HCT116 (cell line): ENCODE measurements around the gene ABHD10. TPM values are rescaled to one million over a fixed set of nuclear protein-coding genes. Genes with fewer than 3 reads are reported as not detected.

Experiments
- ATAC-seq: fragments of 200-7000 bp; cut with Tn5 transposase; 2 replicates; pipeline ENCODE4 v1.9.1; 2020; ENCODE audit warnings: mild to moderate bottlenecking, moderate library complexity
- BruUV-seq: library from RNA; stranded (reverse); fragments of 400-500 nt; replicated peaks from 2 replicates; lab custom pipeline; 2021; lab: Mats Ljungman, UMichigan
- CTCF ChIA-PET: fragments of 300-600 bp; sonication (Branson Sonifier 250); formaldehyde crosslinking; loops from one replicate; lab custom pipeline; 2021; ENCODE audit warnings: antibody characterized with exemption; lab: Charles Lee
- POLR2A ChIA-PET: fragments of 300-600, 350-600 bp; sonication (Branson Sonifier 250); formaldehyde crosslinking; loops from one replicate; lab custom pipeline; 2021; ENCODE audit warnings: antibody characterized with exemption; lab: Charles Lee
- RAD21 ChIA-PET, 2 experiments: fragments of 300-600 bp; sonication (Branson Sonifier 250); formaldehyde crosslinking; loops; one replicate each; lab custom pipeline; 2023; ENCODE audit warnings: low total read pairs in 2 of 2; ENCODE audit not compliant: uncharacterized antibody in 2 of 2, unreplicated experiment in 2 of 2, low non-redundant PET in 1 of 2; lab: Charles Lee
- DNase-seq: peaks from one replicate; pipeline ENCODE4 v3.0.0-alpha.2; 2010; ENCODE audit warnings: low read depth, low spot score
- H2AFZ ChIP-seq: fragments of 200-600 bp; shearing (Covaris generic), sonication (generic); 2 replicates; pipeline ENCODE4 v1.6.1; 2017; ENCODE audit warnings: low read depth, mixed run types, mixed read lengths, antibody characterized with exemption, low read length; ENCODE audit not compliant: poor library complexity, severe bottlenecking
- H3K27ac ChIP-seq: 2 replicates; pipeline ENCODE4 v1.5.1; 2012; ENCODE audit warnings: low read depth, low read length
- H3K27me3 ChIP-seq: fragments of 200-600 bp; sonication (generic); 2 replicates; pipeline ENCODE4 v1.6.1; 2016; ENCODE audit warnings: mixed run types, low read length, mixed read lengths; ENCODE audit not compliant: insufficient read depth
- H3K36me3 ChIP-seq, 2 experiments: fragments of 200-500 bp in 1 of 2; fragments of 200-600 bp in 1 of 2; sonication (Bioruptor generic) in 1 of 2; sonication (generic) in 1 of 2; 2 replicates each; pipeline versions ENCODE4 v1.5.1 to v1.6.1; 2014 to 2016; ENCODE audit warnings: low read length in 2 of 2, inconsistent platforms in 1 of 2, mixed read lengths in 1 of 2, mixed run types in 1 of 2; ENCODE audit not compliant: insufficient read depth in 2 of 2, control insufficient read depth in 1 of 2
- H3K4me1 ChIP-seq, 2 experiments: fragments of 200-600 bp in 1 of 2; sonication (generic) in 1 of 2; 2 replicates each; pipeline versions ENCODE4 v1.5.1 to v1.6.1; 2012 to 2017; ENCODE audit warnings: low read length in 2 of 2, inconsistent platforms in 1 of 2, mild to moderate bottlenecking in 1 of 2, mixed read lengths in 1 of 2, mixed run types in 1 of 2, moderate library complexity in 1 of 2; ENCODE audit not compliant: insufficient read depth in 2 of 2, control insufficient read depth in 1 of 2
- H3K4me2 ChIP-seq: fragments of 200-600 bp; sonication (generic); 2 replicates; pipeline ENCODE4 v1.6.1; 2017; ENCODE audit warnings: mixed run types, low read length, mixed read lengths
- H3K4me3 ChIP-seq, 2 experiments: fragments of 200-600 bp in 1 of 2; sonication (generic) in 1 of 2; replicated peaks in 1 of 2; 2 replicates each; pipeline ENCODE4 v1.5.1; 2011 to 2016; ENCODE audit warnings: low read length in 2 of 2, control low read depth in 1 of 2, low read depth in 1 of 2, mild to moderate bottlenecking in 1 of 2, mixed read lengths in 1 of 2, mixed run types in 1 of 2
- H3K79me2 ChIP-seq: fragments of 200-600 bp; sonication (generic); 2 replicates; pipeline ENCODE4 v1.6.1; 2017; ENCODE audit warnings: mild to moderate bottlenecking, mixed run types, low read length, moderate library complexity, mixed read lengths; ENCODE audit not compliant: insufficient read depth
- H3K9ac ChIP-seq: fragments of 200-600 bp; sonication (generic); 2 replicates; pipeline ENCODE4 v1.6.1; 2016; ENCODE audit warnings: low read length, mixed read lengths
- H3K9me2 ChIP-seq: fragments of 200-600 bp; sonication (generic), shearing (Covaris generic); 2 replicates; pipeline ENCODE4 v1.6.1; 2017; ENCODE audit warnings: mixed run types, mild to moderate bottlenecking, moderate library complexity; ENCODE audit not compliant: insufficient read depth
- H3K9me3 ChIP-seq, 2 experiments: fragments of 200-500 bp in 1 of 2; fragments of 200-600 bp in 1 of 2; sonication (Bioruptor generic) in 1 of 2; sonication (generic) in 1 of 2; 2 replicates each; pipeline ENCODE4 v1.6.1; 2014 to 2017; ENCODE audit warnings: low read length in 2 of 2, mixed read lengths in 2 of 2, inconsistent platforms in 1 of 2, low read depth in 1 of 2, mild to moderate bottlenecking in 1 of 2, mixed run types in 1 of 2, moderate library complexity in 1 of 2; ENCODE audit not compliant: control insufficient read depth in 1 of 2, insufficient read depth in 1 of 2
- H4K20me1 ChIP-seq: fragments of 200-600 bp; sonication (generic), shearing (Covaris generic); 2 replicates; pipeline ENCODE4 v1.6.1; 2017; ENCODE audit warnings: mixed run types, mild to moderate bottlenecking, moderate library complexity; ENCODE audit not compliant: insufficient read depth
- CEBPB ChIP-seq: IDR thresholded peaks from 2 replicates; pipeline ENCODE4 v1.6.1; 2012; ENCODE audit warnings: low read depth
- POLR2AphosphoS5 ChIP-seq: IDR thresholded peaks from 2 replicates; pipeline ENCODE4 v1.6.1; 2011; ENCODE audit warnings: mild to moderate bottlenecking, low read depth, low read length, moderate library complexity
- REST ChIP-seq: IDR thresholded peaks from 2 replicates; pipeline ENCODE4 v1.6.1; 2012; ENCODE audit warnings: low read depth
- SIN3A ChIP-seq: IDR thresholded peaks from 2 replicates; pipeline ENCODE4 v1.6.1; 2012; ENCODE audit warnings: low read depth
- SP1 ChIP-seq: IDR thresholded peaks from 2 replicates; pipeline ENCODE4 v1.6.1; 2012; ENCODE audit warnings: low read depth
- ZBTB33 ChIP-seq: IDR thresholded peaks from 2 replicates; pipeline ENCODE4 v1.6.1; 2011; ENCODE audit warnings: mild to moderate bottlenecking, low read length, moderate library complexity; ENCODE audit not compliant: insufficient replicate concordance; ENCODE audit errors: extremely low read depth
- intact Hi-C: fragments of 100-400 bp; cut with micrococcal nuclease; formaldehyde crosslinking; loops from 2 replicates; pipeline ENCODE4 v1.10.0; 2022
- total RNA-seq: library from RNA; stranded (reverse); gene quantifications from one replicate; pipeline ENCODE4 v1.2.1, GENCODE V29; 2021; ENCODE audit not compliant: unreplicated experiment

Gene ABHD10
- total RNA-seq, 1 experiment from 2014 or later, result 295 TPM

DNA sequence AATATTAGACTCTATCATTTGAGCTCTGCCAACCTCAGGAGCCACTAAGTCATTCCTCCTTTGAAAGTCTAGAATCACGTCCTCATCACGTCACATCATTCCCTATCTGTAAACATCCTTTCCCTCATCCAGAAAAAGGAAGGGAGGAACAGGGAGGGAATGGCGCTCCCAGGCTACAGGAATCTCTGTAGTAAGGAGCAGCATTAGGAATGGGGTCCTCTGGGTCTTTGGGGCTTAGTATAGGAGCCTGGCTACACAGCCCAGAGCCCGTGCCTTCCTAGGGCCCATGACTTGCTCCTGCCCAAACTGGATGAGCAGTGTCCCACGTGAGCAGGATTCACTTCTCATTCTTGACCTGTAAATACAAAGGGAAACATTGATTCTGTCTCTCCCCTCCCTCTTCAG is 21.5 kb downstream of the ABHD10 start:
- ATAC-seq (no peak), DNase-seq (no peak)
- Histone ChIP-seq H3K4me3 (no peak overlapping the region), H3K4me2 (no peak overlapping the region), H3K27ac (no peak overlapping the region), H4K20me1 (no peaks in the 10 kb centered on the region), H3K9me2 (no peaks in the 10 kb centered on the region), H2AFZ (no peak overlapping the region), H3K4me1 (peaks cover 2 to 40% of the 10 kb centered on the region in 2 experiments; a peak in 3 of 4 replicates), H3K9ac (no peak overlapping the region), H3K36me3 (no peaks in the 10 kb centered on the region), H3K79me2 (no peaks in the 10 kb centered on the region), H3K27me3 (no peaks in the 10 kb centered on the region), H3K9me3 (no peaks in the 10 kb centered on the region)
- ChIA-PET CTCF (interaction anchor here (1.1 to 5.6 kb wide), 2 partner anchors 11 to 13 kb away, joined by 4 to 33 read pairs; no protein-coding TSS in a partner anchor), POLR2A (interaction anchor here (1.5 kb wide), 1 partner anchor 13 kb away, joined by 5 read pairs; no protein-coding TSS in a partner anchor), RAD21 (no interaction called here)
- intact Hi-C loops, result no loop called here
- TF ChIP-seq CEBPB (no peak), POLR2AphosphoS5 (no peak), ZBTB33 (no peak), SP1 (no peak), SIN3A (no peak), REST (no peak)
- no TSS peak for BruUV-seq
